M059J (cell line): ENCODE results near the gene ATXN7L3B. TPM values are rescaled to one million over a fixed set of nuclear protein-coding genes. Genes with fewer than 3 reads are reported as not detected.
"Not testable (repeated sequence)": the region's sequence is repeated elsewhere in the genome, so short reads cannot be mapped to it uniquely, and the experiment has no call there.

ENCODE experiments used
- DNase-seq: peaks from one replicate; pipeline ENCODE4 v3.0.0-alpha.2; 2012; ENCODE audit warnings: low read depth
- total RNA-seq: library from RNA; depleted of rRNA; stranded (reverse); fragments of >200 nt; shearing (Covaris generic); gene quantifications from 2 replicates; pipeline ENCODE4 v1.2.3, GENCODE V29; 2014; rRNA removed

Gene ATXN7L3B
- total RNA-seq: 13.9 and 14.8 TPM in 2 replicates

GRCh38 chr12:74537707-74538385 is at the start of gene ATXN7L3B:
ATXN7L3B (plus strand) TSS chr12:74537835; CDS start chr12:74538113, 278 bp downstream.
- DNase-seq: peak; percentile 94

- no peak for DNase-seq
Observed at GRCh38 chr12:74488134-74488533, 49.5 kb upstream of the ATXN7L3B start.

GRCh38 chr12:74489543-74489942 is 48.1 kb upstream of the ATXN7L3B start:
- no peak for DNase-seq

- DNase-seq: no peak
Observed at GRCh38 chr12:74490390-74491064, 47.1 kb upstream of the ATXN7L3B start.

- DNase-seq: no peak
Observed at GRCh38 chr12:74491374-74491773, 46.3 kb upstream of the ATXN7L3B start.

GRCh38 chr12:74499192-74499591 is 38.4 kb upstream of the ATXN7L3B start:
- no peak for DNase-seq

GRCh38 chr12:74508873-74509657 is 28.6 kb upstream of the ATXN7L3B start:
- not testable (repeated sequence) for DNase-seq

- no peak for DNase-seq
Observed at GRCh38 chr12:74509886-74510285, 27.7 kb upstream of the ATXN7L3B start.

- DNase-seq: peak; percentile 15
Observed at GRCh38 chr12:74514098-74514872, 23.4 kb upstream of the ATXN7L3B start.

- DNase-seq: no peak
Observed at GRCh38 chr12:74515849-74516248, 21.8 kb upstream of the ATXN7L3B start.

GRCh38 chr12:74526535-74526934 is 11.1 kb upstream of the ATXN7L3B start:
- DNase-seq: no peak

- DNase-seq: no peak
Observed at GRCh38 chr12:74527491-74527890, 10.1 kb upstream of the ATXN7L3B start.

- no peak for DNase-seq
Observed at GRCh38 chr12:74530676-74531075, 7.0 kb upstream of the ATXN7L3B start.

- no peak for DNase-seq
Observed at GRCh38 chr12:74535536-74535935, 2.1 kb upstream of the ATXN7L3B start.

GRCh38 chr12:74537126-74537706 is 419 bp upstream of the ATXN7L3B start:
- peak; percentile 68 for DNase-seq

- peak; percentile 6 for DNase-seq
Observed at GRCh38 chr12:74538491-74539258, 1.0 kb downstream of the ATXN7L3B start.

- DNase-seq: peak; percentile 19
Observed at GRCh38 chr12:74539261-74539660, 1.6 kb downstream of the ATXN7L3B start.

- DNase-seq: no peak
Observed at GRCh38 chr12:74539765-74540526, 2.3 kb downstream of the ATXN7L3B start.

GRCh38 chr12:74541074-74541473 is 3.4 kb downstream of the ATXN7L3B start:
- no peak for DNase-seq

- no peak for DNase-seq
Observed at GRCh38 chr12:74547249-74547648, 9.6 kb downstream of the ATXN7L3B start.
